H1 (cell line): ENCODE measurements around the gene PRRG4.

ENCODE experiments used
- CBX8 ChIP-seq: fragments of 300-800, 300-1000 bp; sonication (generic); IDR thresholded peaks from 2 replicates; pipeline ENCODE4 v1.7.1; 2016; ENCODE audit warnings: low read depth, low read length, borderline replicate concordance
- CHD7 ChIP-seq: fragments of 300-600 bp; sonication (generic); IDR thresholded peaks from 2 replicates; pipeline ENCODE4 v1.7.1; 2012; ENCODE audit warnings: low read length, moderate library complexity, mild to moderate bottlenecking, inconsistent platforms; ENCODE audit not compliant: insufficient replicate concordance
- CREB1 ChIP-seq: IDR thresholded peaks from 2 replicates; pipeline ENCODE4 v1.6.1; 2012; ENCODE audit warnings: inconsistent platforms
- CTCF ChIP-seq, 3 experiments: IDR thresholded peaks; 1 replicate in 2 of 3; 2 replicates in 1 of 3; pipeline versions ENCODE4 v1.5.1 to v1.6.1; 2011; ENCODE audit warnings: low read length in 3 of 3, mild to moderate bottlenecking in 3 of 3, inconsistent platforms in 2 of 3, low read depth in 1 of 3, moderate library complexity in 1 of 3; ENCODE audit not compliant: insufficient read depth in 1 of 3; ENCODE audit errors: control extremely low read depth in 1 of 3
- EGR1 ChIP-seq: IDR thresholded peaks from 2 replicates; pipeline ENCODE4 v1.6.1; 2011; ENCODE audit warnings: low read depth, low read length, borderline replicate concordance
- KDM4A ChIP-seq: IDR thresholded peaks from one replicate; pipeline ENCODE4 v1.7.1; 2012; ENCODE audit warnings: low read depth, mild to moderate bottlenecking, moderate library complexity, low read length, inconsistent platforms; ENCODE audit not compliant: severe bottlenecking
- POLR2A ChIP-seq, 2 experiments: IDR thresholded peaks; 1 replicate in 1 of 2; 2 replicates in 1 of 2; pipeline ENCODE4 v1.6.1; 2011; ENCODE audit warnings: low read depth in 2 of 2, low read length in 2 of 2, mild to moderate bottlenecking in 2 of 2; ENCODE audit errors: control extremely low read depth in 1 of 2
- SIX5 ChIP-seq: IDR thresholded peaks from 2 replicates; pipeline ENCODE4 v1.6.1; 2011; ENCODE audit warnings: mild to moderate bottlenecking, low read depth, low read length
- SP4 ChIP-seq: IDR thresholded peaks from 2 replicates; pipeline ENCODE4 v1.6.1; 2012; ENCODE audit warnings: low read length, inconsistent platforms
- TEAD4 ChIP-seq: IDR thresholded peaks from 2 replicates; pipeline ENCODE4 v1.6.1; 2012; ENCODE audit warnings: low read depth, low read length, inconsistent platforms, mixed read lengths
- ZNF274 ChIP-seq: IDR thresholded peaks from 2 replicates; pipeline ENCODE4 v1.7.0; 2012; ENCODE audit warnings: low read length, borderline replicate concordance; ENCODE audit errors: extremely low read depth

GRCh38 chr11:32840587-32840986 is 10.9 kb downstream of the PRRG4 start:
- TF ChIP-seq EGR1 = no peak
- TF ChIP-seq CTCF (IDR thresholded peaks at IDR 0.05; ENCODE audit: control extremely low read depth in 1 of 3, insufficient read depth in 1 of 3, low read depth in 1 of 3, low read length in 3 of 3) = no peak
- no peak for TF ChIP-seq CHD7
- TF ChIP-seq KDM4A = no peak
- no peak for TF ChIP-seq CBX8
- no peak for TF ChIP-seq CREB1
- TF ChIP-seq POLR2A (IDR thresholded peaks at IDR 0.05; ENCODE audit: control extremely low read depth in 1 of 2, low read depth in 2 of 2, low read length in 2 of 2) = no peak
- no peak for TF ChIP-seq ZNF274
- no peak for TF ChIP-seq TEAD4
- no peak for TF ChIP-seq SP4
- TF ChIP-seq SIX5 = no peak
